HepG2 (cell line): ENCODE measurements around the gene RFFL. TPM values are rescaled to one million over a fixed set of nuclear protein-coding genes. Genes with fewer than 3 reads are reported as not detected.

ENCODE experiments used
- ARID4A ChIP-seq: sonication (generic); formaldehyde crosslinking; IDR thresholded peaks from 2 replicates; pipeline ENCODE4 v1.5.0; 2020; ENCODE audit warnings: mild to moderate bottlenecking, missing genetic modification reagents, borderline replicate concordance
- CCDC6 ChIP-seq: sonication (generic); formaldehyde crosslinking; IDR thresholded peaks from 2 replicates; pipeline ENCODE4 v1.8.1; 2022; ENCODE audit warnings: mild to moderate bottlenecking, missing genetic modification reagents, moderate library complexity
- CEBPG ChIP-seq: IDR thresholded peaks from 2 replicates; pipeline ENCODE4 v1.6.1; 2016
- CENPBD1 ChIP-seq: sonication (generic); formaldehyde crosslinking; IDR thresholded peaks from 2 replicates; pipeline ENCODE4 v1.8.0; 2022; ENCODE audit warnings: missing genetic modification reagents, low read depth, mild to moderate bottlenecking, borderline replicate concordance
- CREM ChIP-seq, 2 experiments: sonication (generic) in 1 of 2; formaldehyde crosslinking in 1 of 2; IDR thresholded peaks; 2 replicates each; pipeline versions ENCODE4 v1.4.0 to v1.6.1; 2016 to 2020; ENCODE audit warnings: antibody characterized with exemption in 1 of 2, mild to moderate bottlenecking in 1 of 2, missing genetic modification reagents in 1 of 2
- DPF2 ChIP-seq: sonication (generic); formaldehyde crosslinking; IDR thresholded peaks from 2 replicates; pipeline ENCODE4 v1.4.0; 2020; ENCODE audit warnings: mild to moderate bottlenecking, low read depth, missing genetic modification reagents, borderline replicate concordance
- DRAP1 ChIP-seq: IDR thresholded peaks from 2 replicates; pipeline ENCODE4 v1.6.1; 2016; ENCODE audit warnings: missing genetic modification reagents, missing compliant biosample characterization
- FOXA1 ChIP-seq, 2 experiments: fragments of 450-650 bp in 1 of 2; sonication (generic) in 1 of 2; formaldehyde crosslinking in 1 of 2; IDR thresholded peaks; 2 replicates each; pipeline versions ENCODE4 v1.4.0 to v1.6.1; 2016 to 2020; ENCODE audit warnings: missing genetic modification reagents in 1 of 2
- GTF2F1 ChIP-seq: fragments of 150-350 bp; IDR thresholded peaks from 2 replicates; pipeline ENCODE4 v1.6.1; 2014; ENCODE audit warnings: low read length
- HBP1 ChIP-seq: IDR thresholded peaks from 2 replicates; pipeline ENCODE4 v1.6.1; 2016; ENCODE audit warnings: low read depth, control low read depth
- HDAC2 ChIP-seq: sonication (generic); formaldehyde crosslinking; IDR thresholded peaks from 2 replicates; pipeline ENCODE4 v1.4.0; 2020; ENCODE audit warnings: missing genetic modification reagents
- PPARG ChIP-seq: conservative IDR thresholded peaks from 2 replicates; pipeline ENCODE4 v1.6.1; 2016; ENCODE audit warnings: missing biosample characterization, missing genetic modification reagents
- RARA ChIP-seq: IDR thresholded peaks from 2 replicates; pipeline ENCODE4 v1.6.1; 2016; ENCODE audit warnings: missing genetic modification reagents, missing compliant biosample characterization
- SSRP1 ChIP-seq: IDR thresholded peaks from 2 replicates; pipeline ENCODE4 v1.6.1; 2016; ENCODE audit warnings: control low read depth
- STAG1 ChIP-seq: sonication (generic); formaldehyde crosslinking; IDR thresholded peaks from 2 replicates; pipeline ENCODE4 v1.4.0; 2020; ENCODE audit warnings: missing genetic modification reagents
- ZNF275 ChIP-seq: sonication (generic); formaldehyde crosslinking; IDR thresholded peaks from 2 replicates; pipeline ENCODE4 v1.8.0; 2022; ENCODE audit warnings: missing genetic modification reagents, mild to moderate bottlenecking, inconsistent platforms, borderline replicate concordance
- ZNF558 ChIP-seq: sonication (generic); formaldehyde crosslinking; IDR thresholded peaks from 2 replicates; pipeline ENCODE4 v1.9.0; 2022; ENCODE audit warnings: mild to moderate bottlenecking, missing genetic modification reagents, borderline replicate concordance
- ZNF660 ChIP-seq: sonication (generic); formaldehyde crosslinking; IDR thresholded peaks from 2 replicates; pipeline ENCODE4 v1.5.1; 2020; ENCODE audit warnings: mild to moderate bottlenecking, low read depth, missing genetic modification reagents, borderline replicate concordance
- ZSCAN22 ChIP-seq: sonication (generic); formaldehyde crosslinking; IDR thresholded peaks from 2 replicates; pipeline ENCODE4 v1.4.0; 2020; ENCODE audit warnings: mild to moderate bottlenecking, missing genetic modification reagents
- polyA plus RNA-seq, 8 experiments: library from polyadenylated mRNA; depleted of rRNA in 3 of 8; stranded (reverse) in 7 of 8; unstranded in 1 of 8; fragments of >200 nt; fragmentation: Illumina TruSeq in 4 of 8; extraction: Trizol in 4 of 8; gene quantifications; 2 replicates each; pipeline versions ENCODE4 v1.2.1 to v1.2.3, GENCODE V29; 2011 to 2016; ENCODE audit warnings: low read depth in 4 of 8, missing spikeins in 1 of 8, mixed read lengths in 1 of 8; ENCODE audit not compliant: insufficient read depth in 1 of 8
- total RNA-seq, 5 experiments: library from RNA; depleted of rRNA; stranded (reverse); fragments of >200 nt; fragmentation: Illumina TruSeq; extraction: Trizol; gene quantifications; 2 replicates each; pipeline ENCODE4 v1.2.3, GENCODE V29; 2016; ENCODE audit warnings: low read depth in 1 of 5

RFFL gene
- total and polyA plus RNA-seq, 2 of the 13 experiments (the other 11 are each of a cell fraction or from before 2014, with no cell fraction given), result 24.3 to 48.6 TPM

- TF ChIP-seq FOXA1 (IDR thresholded peaks at IDR 0.05) (no peak), FOXA1 (CRISPR knock-in tag; IDR thresholded peaks at IDR 0.05) (peak; percentile 67), GTF2F1 (no peak), ZSCAN22 (CRISPR knock-in tag) (no peak), HBP1 (no peak), DPF2 (CRISPR knock-in tag) (peak; percentile 80; the same call in 1 of the 2 replicates), ZNF558 (CRISPR knock-in tag) (no peak), ARID4A (CRISPR knock-in tag) (no peak; the same call in 1 of the 2 replicates), ZNF660 (CRISPR knock-in tag) (no peak), ZNF275 (CRISPR knock-in tag) (no peak), STAG1 (CRISPR knock-in tag) (no peak), HDAC2 (CRISPR knock-in tag) (peak; percentile 37; the same call in 1 of the 2 replicates), DRAP1 (CRISPR knock-in tag) (0 out of 2 replicates have a peak, but pooled peaks have one; percentile 26), CEBPG (CRISPR knock-in tag) (peak; percentile 66), SSRP1 (CRISPR knock-in tag) (0 out of 2 replicates have a peak, but pooled peaks have one; percentile 1), CENPBD1 (no peak), CCDC6 (CRISPR knock-in tag) (no peak; the same call in 1 of the 2 replicates), PPARG (CRISPR knock-in tag) (peak; percentile 46; the same call in 1 of the 2 replicates), RARA (peak; percentile 80), CREM (IDR thresholded peaks at IDR 0.05) (no peak), CREM (CRISPR knock-in tag; IDR thresholded peaks at IDR 0.05) (no peak)
These were observed 12.3 kb downstream of the RFFL start (continued) for GRCh38 chr17:35051183-35051578.
